ENCODE data around the gene CHMP6.

CHMP6 gene

GRCh38 chr17:80991645-80992076, at the start of gene CHMP6:
TSS of gene CHMP6 (plus strand) at chr17:80991841. CDS start at chr17:80991919, 78 bp downstream.
- peak; percentile 77 for DNase-seq

DNA sequence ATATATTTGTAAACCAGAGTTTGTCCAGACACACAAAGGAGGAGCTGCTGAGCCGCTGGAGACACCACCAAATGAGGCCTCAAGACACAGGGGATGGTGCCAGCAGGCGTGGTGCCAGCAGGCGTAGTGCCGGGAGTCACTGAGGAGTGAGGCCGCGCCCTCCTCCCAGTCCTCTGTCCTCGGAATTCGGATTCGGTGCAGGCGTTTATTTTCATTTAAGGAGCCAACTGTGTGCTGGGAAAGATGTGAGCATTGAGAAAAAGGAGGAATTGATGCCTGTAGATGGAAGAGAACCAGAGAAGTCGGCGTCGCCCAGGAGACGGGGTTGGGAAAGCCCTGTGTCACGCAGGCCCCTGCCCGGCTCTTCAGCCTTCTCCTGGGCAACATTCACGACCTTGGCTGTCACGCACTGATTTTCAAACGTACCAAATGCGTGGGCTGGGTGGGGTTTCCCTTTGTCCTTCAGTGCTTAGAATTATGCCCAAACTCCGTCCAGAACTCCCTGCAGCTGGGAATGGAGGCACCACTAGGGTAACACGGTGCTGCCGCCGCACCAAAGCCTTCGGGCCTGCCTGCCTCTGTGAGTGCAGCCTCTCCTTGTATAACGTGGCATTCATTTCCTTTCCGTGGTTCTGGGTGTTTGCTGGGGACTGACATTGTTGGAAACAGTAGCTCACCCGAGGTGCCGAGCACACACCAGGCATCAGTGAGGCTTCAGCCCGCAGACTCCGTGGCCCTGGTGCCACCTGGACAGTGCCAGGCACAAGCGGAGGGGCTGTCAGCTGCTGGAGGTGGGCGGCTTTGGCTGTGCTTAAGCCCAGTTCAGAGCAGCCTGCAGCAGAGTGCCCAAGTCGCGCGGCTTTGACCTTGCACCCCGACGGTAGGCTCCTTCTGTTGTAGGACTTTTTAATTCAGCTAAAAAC, 49.0 kb upstream of the CHMP6 start:
- DNase-seq, result no peak

DNA sequence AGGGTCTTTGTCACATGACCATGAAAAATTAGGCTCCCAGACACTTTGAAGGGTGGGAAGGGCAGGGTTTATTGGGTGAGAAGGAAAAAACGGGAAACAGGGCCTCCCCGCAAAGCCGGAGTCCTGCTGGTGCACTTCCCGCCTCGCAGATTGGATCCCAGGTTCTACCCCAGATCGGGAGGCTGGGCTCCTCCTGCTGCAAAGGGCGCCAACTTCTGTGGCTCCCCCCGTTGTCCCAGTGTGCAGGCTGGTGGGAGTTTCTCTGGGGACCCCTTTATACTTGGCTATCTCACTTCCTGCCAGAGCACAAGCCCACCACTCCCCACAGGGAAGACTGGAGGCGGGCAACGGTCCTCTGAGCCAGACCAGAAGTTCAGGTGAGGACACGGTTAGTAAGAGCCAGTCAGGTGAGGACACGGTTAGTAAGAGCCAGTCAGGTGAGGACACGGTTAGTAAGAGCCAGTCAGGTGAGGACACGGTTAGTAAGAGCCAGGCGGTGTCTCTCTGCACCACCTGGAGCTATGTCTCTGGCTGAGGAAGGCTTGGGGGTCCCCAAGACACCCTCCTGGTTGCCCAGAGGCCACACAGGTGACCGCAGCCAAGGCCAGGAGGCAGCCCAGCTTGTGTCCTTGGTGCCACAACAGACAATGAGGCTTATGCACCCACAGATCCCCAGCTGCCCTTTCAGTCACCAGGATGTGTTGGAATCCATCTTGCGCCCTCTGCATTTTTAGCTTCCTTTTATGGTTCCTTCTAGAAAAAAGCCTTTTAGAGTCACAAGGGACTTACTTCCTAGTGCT, 48.1 kb upstream of the CHMP6 start:
- DNase-seq, result no peak

DNA sequence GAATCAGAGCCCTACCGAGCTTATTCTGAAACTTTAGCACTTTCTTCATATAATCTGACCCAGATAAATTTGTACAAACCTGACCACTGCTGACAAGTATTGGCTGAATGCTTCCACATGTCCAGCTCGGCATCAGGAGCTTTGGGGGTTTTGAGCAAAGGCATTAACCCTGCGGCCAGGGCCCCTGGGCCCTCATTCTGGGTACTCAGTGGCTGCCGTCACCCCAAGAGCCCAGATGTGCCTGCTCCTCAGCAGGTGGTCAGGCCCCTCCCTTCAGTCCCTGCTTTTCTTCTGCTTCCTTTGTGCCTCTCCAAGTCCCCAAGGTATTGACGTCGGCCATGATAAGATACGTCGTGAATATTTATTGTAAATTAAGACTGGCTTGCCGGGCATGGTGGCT, 47.3 kb upstream of the CHMP6 start:
- DNase-seq, result no peak

GRCh38 chr17:80945736-80946135, 45.9 kb upstream of the CHMP6 start:
- no peak for DNase-seq

GRCh38 chr17:80946449-80946848, 45.2 kb upstream of the CHMP6 start:
- no peak for DNase-seq

GRCh38 chr17:80947200-80947940, 44.3 kb upstream of the CHMP6 start:
- DNase-seq, result no peak

DNA sequence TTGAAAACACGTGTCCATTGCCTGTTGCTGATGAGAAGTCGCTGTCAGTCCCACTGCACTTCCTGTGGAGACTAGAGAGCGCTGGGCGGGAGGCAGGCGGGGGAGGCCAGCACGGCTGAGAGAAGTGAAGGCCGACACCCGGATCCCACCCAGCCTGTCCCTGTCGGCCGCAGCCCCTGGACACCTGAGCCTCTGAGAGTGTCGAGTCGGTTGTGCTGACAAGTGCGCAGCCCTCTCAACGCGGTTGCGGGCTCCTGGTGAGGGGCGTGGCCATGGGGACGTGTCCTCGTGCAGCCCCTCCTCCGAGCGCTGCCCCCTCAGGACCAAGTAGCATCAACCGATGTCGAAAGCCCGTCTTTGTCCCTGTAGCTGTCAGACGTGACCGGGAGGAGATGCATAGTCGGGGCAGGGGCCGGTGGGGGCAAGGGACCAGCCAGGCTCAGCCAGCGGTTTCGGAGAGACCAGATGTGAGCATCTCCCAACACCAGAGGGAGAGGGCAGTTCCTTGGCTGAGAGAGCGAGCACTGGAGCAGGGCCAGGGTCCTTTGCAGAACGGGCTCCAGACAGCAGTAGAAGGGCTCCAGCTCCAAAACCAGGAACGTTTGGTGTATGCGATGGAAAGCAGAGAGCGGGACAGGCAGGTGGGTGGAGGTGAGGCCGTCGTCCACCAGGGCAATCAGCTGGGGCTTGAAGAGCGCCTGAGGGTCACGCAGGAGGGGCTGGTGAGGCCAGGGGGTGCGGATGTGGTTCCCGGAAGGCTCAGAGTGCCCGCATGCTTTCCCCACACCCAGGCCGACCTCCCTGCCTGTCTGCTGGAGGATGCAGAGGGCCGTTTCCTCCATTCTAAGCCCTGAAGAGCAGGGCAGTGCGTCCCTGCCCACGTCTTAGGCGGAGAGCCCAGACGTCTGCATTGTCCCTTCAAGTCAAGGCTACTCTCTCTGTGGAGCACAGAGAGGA, 43.3 kb upstream of the CHMP6 start:
- no peak for DNase-seq

- no peak for DNase-seq
Observed at GRCh38 chr17:80948976-80949450, 42.6 kb upstream of the CHMP6 start.

GRCh38 chr17:80949451-80950421, 41.9 kb upstream of the CHMP6 start:
- DNase-seq, result no peak

- DNase-seq, result no peak
Observed at GRCh38 chr17:80950466-80951120, 41.0 kb upstream of the CHMP6 start.

DNA sequence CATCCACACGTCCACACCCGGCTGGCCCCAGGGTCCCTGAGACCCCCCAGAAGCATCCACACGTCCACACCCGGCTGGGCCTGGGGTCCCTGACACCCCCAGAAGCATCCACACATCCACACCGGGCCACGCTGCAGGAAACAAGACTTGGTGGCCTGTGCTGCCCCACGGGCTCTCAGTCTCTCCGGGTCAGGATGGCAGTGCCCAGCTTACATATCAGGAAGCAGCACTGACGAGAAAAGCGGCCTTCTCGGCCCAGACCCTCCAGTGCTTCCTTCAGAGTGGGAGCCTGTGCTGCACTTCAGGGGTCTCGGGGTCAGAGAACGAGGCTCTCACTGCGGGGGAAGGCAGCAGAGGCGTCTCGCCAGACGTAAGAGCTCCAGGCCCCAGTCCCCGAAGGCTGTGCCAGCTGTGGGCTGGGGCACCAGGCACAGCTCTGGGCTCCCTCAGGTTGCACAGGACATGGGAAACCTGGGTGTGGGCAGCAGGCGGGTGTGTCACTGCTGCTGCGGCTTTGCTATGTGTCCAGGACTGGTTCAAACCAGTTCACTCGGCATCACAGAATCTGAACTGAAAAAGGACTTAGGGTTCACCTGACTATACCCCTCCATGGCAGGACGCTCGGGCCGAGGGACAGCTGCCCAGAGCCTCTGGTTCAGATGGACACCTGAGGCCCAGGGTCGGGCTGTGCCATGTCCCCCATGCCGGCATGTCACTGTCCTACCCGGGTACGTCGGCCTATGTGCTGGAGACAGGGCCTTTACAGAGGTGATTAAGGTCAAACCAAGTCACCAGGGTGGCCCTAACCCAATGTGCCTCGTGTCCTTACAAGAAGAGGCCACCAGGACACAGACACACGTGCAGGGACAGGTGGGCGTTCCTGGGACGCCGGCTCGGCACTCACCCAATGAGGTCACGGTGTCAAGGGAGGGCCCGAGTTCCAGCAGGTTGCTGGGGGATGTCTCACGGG, 40.2 kb upstream of the CHMP6 start:
- no peak for DNase-seq

DNA sequence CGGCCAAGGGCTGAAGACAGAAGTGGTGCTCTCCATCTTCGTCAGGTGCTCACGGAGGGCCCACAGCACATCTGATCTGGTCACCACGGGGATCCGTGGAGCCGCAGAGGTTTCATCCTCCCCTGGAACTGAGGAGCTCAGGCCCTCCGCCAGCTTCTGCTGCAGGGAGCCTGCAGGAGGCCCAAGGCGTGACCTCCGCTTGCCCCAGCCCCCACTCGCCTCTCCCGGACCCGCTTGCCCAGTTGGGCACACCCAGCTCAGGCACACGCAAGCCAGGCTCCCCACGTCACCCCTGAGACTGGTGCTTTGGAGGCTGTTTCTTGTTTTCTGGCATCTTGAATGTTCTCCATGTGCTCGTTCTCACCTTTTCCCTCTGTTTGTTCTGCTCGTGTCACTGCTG, 39.4 kb upstream of the CHMP6 start:
- DNase-seq, result no peak

GRCh38 chr17:80953471-80954315, 37.9 kb upstream of the CHMP6 start:
- DNase-seq, result no peak

- DNase-seq, result no peak
Observed at GRCh38 chr17:80955078-80955477, 36.6 kb upstream of the CHMP6 start.

- no peak for DNase-seq
Observed at GRCh38 chr17:80955671-80956280, 35.9 kb upstream of the CHMP6 start.

Measured in CD4-positive, alpha-beta T cell treated with Interleukin-6 for 4 hours (primary cell).